Right lobe of liver (tissue), 4 donors: Measurements from ENCODE around the gene TPRG1L.

Experiments used
- CTCF ChIP-seq, 4 donors: fragments of 200-600 bp in 3 of 4; fragments of 450-650 bp in 1 of 4; IDR thresholded peaks; one replicate each; pipeline versions ENCODE4 v1.5.1 to v1.8.0; 2016 to 2022; ENCODE audit warnings: antibody characterized with exemption in 4 of 4, mild to moderate bottlenecking in 2 of 4
- POLR2A ChIP-seq: fragments of 450-650 bp; IDR thresholded peaks from one replicate; pipeline ENCODE4 v1.6.1; 2017; ENCODE audit warnings: antibody characterized with exemption, mild to moderate bottlenecking
- donor health status: DM: no; HTN: no; CAD: no.
- donor health status: DM: no; HTN: no; CAD: no.
- donor health status: DM: no; HTN: yes; CAD: no.

- TF ChIP-seq CTCF (IDR thresholded peaks at IDR 0.05) (no peak), POLR2A (no peak)
Observed at GRCh38 chr1:3575993-3576392, 48.8 kb upstream of the TPRG1L start.
